HG02884 (cell line): ENCODE data around the gene DIS3L2.

ENCODE experiments used
- ATAC-seq: cut with Tn5 transposase; IDR thresholded peaks from one replicate; pipeline ENCODE4 v1.9.1; 2021; ENCODE audit warnings: mild to moderate bottlenecking, moderate library complexity; ENCODE audit not compliant: unreplicated experiment

DIS3L2 gene

GRCh38 chr2:232340171-232340935 lies 378.8 kb downstream of the DIS3L2 start:
- no peak for ATAC-seq

GRCh38 chr2:232341061-232341738 lies 379.7 kb downstream of the DIS3L2 start:
- no peak for ATAC-seq

GRCh38 chr2:232341739-232342126 lies 380.2 kb downstream of the DIS3L2 start:
- ATAC-seq, result no peak

- ATAC-seq, result no peak
These were observed 381.4 kb downstream of the DIS3L2 start for GRCh38 chr2:232342635-232343565.

GRCh38 chr2:232343821-232344220 lies 382.3 kb downstream of the DIS3L2 start:
- ATAC-seq, result no peak

- no peak for ATAC-seq
These were observed 383.7 kb downstream of the DIS3L2 start for GRCh38 chr2:232345251-232345650.

- ATAC-seq, result no peak
These were observed 385.9 kb downstream of the DIS3L2 start for GRCh38 chr2:232347369-232347768.

GRCh38 chr2:232348936-232349335 lies 387.4 kb downstream of the DIS3L2 start:
- ATAC-seq, result no peak

GRCh38 chr2:232349546-232349945 lies 388.0 kb downstream of the DIS3L2 start:
- no peak for ATAC-seq

GRCh38 chr2:232349946-232350635 lies 388.6 kb downstream of the DIS3L2 start:
- ATAC-seq, result no peak

GRCh38 chr2:232350804-232351685 lies 389.5 kb downstream of the DIS3L2 start:
- no peak for ATAC-seq

GRCh38 chr2:232351686-232352510 lies 390.4 kb downstream of the DIS3L2 start:
- no peak for ATAC-seq

- ATAC-seq, result no peak
These were observed 391.1 kb downstream of the DIS3L2 start for GRCh38 chr2:232352511-232353091.

GRCh38 chr2:232353096-232353495 lies 391.6 kb downstream of the DIS3L2 start:
- ATAC-seq, result no peak

- ATAC-seq, result no peak
These were observed 392.1 kb downstream of the DIS3L2 start for GRCh38 chr2:232353660-232354059.

- no peak for ATAC-seq
These were observed 392.6 kb downstream of the DIS3L2 start for GRCh38 chr2:232354069-232354468.

GRCh38 chr2:232361646-232362045 lies 400.1 kb downstream of the DIS3L2 start:
- no peak for ATAC-seq

- no peak for ATAC-seq
These were observed 400.8 kb downstream of the DIS3L2 start for GRCh38 chr2:232362174-232362900.
